Measurements from ENCODE around the gene SDR42E2. TPM values are rescaled to one million over a fixed set of nuclear protein-coding genes. Genes with fewer than 3 reads are reported as not detected.

The SDR42E2 gene
- total and polyA plus RNA-seq, 2 donors (not counting 1 experiment from before 2014, with no cell fraction given) = under 0.01 TPM; not detected in 1

DNA sequence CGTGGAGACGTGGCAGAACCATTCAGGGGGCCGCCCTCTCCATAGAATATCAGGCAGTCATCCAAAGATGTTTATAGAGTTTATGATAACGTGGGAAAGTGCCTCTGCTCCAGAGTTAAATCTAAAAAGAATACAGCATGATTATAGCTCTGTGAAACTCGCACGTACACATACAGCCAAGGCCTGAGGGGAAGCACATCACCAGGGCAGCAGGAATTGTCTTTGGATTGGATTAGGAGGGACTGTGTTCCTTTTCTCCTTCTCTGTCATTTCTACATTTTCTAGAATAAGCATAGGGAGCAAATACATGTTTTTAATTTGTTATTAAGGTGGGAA lies 70.7 kb downstream of the SDR42E2 start:
- H3K27ac ChIP-seq (ENCODE audit: insufficient read depth, low read length) = no peak overlapping the region
- H4K20me1 ChIP-seq (ENCODE audit: control insufficient read depth, extremely low read depth, insufficient read depth, low read length) = no peaks in the 10 kb centered on the region
- H3K27me3 ChIP-seq (ENCODE audit: control insufficient read depth, insufficient read depth, low read length) = no peaks in the 10 kb centered on the region
- DNase-seq (ENCODE audit: low read depth in 2 of 2) = no peak
- no peak overlapping the region for H2AFZ ChIP-seq (ENCODE audit: low read length)
- H3K9me3 ChIP-seq (ENCODE audit: control insufficient read depth, insufficient read depth, low read depth, low read length) = no peaks in the 10 kb centered on the region
- peaks cover 2% of the 10 kb centered on the region for H3K36me3 ChIP-seq (ENCODE audit: control insufficient read depth, insufficient read depth, low read length)
- H3K4me1 ChIP-seq (ENCODE audit: control insufficient read depth, extremely low read depth, insufficient read depth, low read length) = no peaks in the 10 kb centered on the region
- H3K9ac ChIP-seq (ENCODE audit: insufficient read depth, low read length) = no peak overlapping the region
- no peak overlapping the region for H3K4me2 ChIP-seq (ENCODE audit: extremely low read depth, insufficient read depth, low read length)
- H3K79me2 ChIP-seq (ENCODE audit: control insufficient read depth, insufficient read depth, low read length) = no peaks in the 10 kb centered on the region
- TF ChIP-seq, protein P1, sequence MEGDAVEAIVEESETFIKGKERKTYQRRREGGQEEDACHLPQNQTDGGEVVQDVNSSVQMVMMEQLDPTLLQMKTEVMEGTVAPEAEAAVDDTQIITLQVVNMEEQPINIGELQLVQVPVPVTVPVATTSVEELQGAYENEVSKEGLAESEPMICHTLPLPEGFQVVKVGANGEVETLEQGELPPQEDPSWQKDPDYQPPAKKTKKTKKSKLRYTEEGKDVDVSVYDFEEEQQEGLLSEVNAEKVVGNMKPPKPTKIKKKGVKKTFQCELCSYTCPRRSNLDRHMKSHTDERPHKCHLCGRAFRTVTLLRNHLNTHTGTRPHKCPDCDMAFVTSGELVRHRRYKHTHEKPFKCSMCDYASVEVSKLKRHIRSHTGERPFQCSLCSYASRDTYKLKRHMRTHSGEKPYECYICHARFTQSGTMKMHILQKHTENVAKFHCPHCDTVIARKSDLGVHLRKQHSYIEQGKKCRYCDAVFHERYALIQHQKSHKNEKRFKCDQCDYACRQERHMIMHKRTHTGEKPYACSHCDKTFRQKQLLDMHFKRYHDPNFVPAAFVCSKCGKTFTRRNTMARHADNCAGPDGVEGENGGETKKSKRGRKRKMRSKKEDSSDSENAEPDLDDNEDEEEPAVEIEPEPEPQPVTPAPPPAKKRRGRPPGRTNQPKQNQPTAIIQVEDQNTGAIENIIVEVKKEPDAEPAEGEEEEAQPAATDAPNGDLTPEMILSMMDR (conservative IDR thresholded peaks at IDR 0.05 in 1 of 2, IDR thresholded peaks at IDR 0.05 in 1 of 2; ENCODE audit: low read depth in 1 of 2, low read length in 2 of 2) = no peak
- TF ChIP-seq EZH2 (IDR thresholded peaks at IDR 0.05; ENCODE audit: low read length, missing control alignments) = no peak
- no peak overlapping the region for H3K4me3 ChIP-seq (replicated peaks in 1 of 4; ENCODE audit: control extremely low read depth in 1 of 4, insufficient read depth in 1 of 4, low read depth in 3 of 4, low read length in 4 of 4)

GRCh38 chr16:22235839-22236745 lies 73.8 kb downstream of the SDR42E2 start:
- H3K4me2 ChIP-seq (ENCODE audit: extremely low read depth, insufficient read depth, low read length) = no peak overlapping the region
- no peak overlapping the region for H3K9ac ChIP-seq (ENCODE audit: insufficient read depth, low read length)
- peaks cover 2% of the 10 kb centered on the region for H3K36me3 ChIP-seq (ENCODE audit: control insufficient read depth, insufficient read depth, low read length)
- TF ChIP-seq, protein P1 (conservative IDR thresholded peaks at IDR 0.05 in 1 of 2, IDR thresholded peaks at IDR 0.05 in 1 of 2; ENCODE audit: low read depth in 1 of 2, low read length in 2 of 2) = no peak
- TF ChIP-seq EZH2 (IDR thresholded peaks at IDR 0.05; ENCODE audit: low read length, missing control alignments) = no peak
- no peak overlapping the region for H3K4me3 ChIP-seq (replicated peaks in 1 of 4; ENCODE audit: control extremely low read depth in 1 of 4, insufficient read depth in 1 of 4, low read depth in 3 of 4, low read length in 4 of 4)
- peak in 1 of 2 donors; percentile 36 for DNase-seq (ENCODE audit: low read depth in 2 of 2)
- no peak overlapping the region for H2AFZ ChIP-seq (ENCODE audit: low read length)
- no peaks in the 10 kb centered on the region for H4K20me1 ChIP-seq (ENCODE audit: control insufficient read depth, extremely low read depth, insufficient read depth, low read length)
- no peaks in the 10 kb centered on the region for H3K9me3 ChIP-seq (ENCODE audit: control insufficient read depth, insufficient read depth, low read depth, low read length)
- H3K27me3 ChIP-seq (ENCODE audit: control insufficient read depth, insufficient read depth, low read length) = no peaks in the 10 kb centered on the region
- no peaks in the 10 kb centered on the region for H3K4me1 ChIP-seq (ENCODE audit: control insufficient read depth, extremely low read depth, insufficient read depth, low read length)
- H3K27ac ChIP-seq (ENCODE audit: insufficient read depth, low read length) = no peak overlapping the region
- no peaks in the 10 kb centered on the region for H3K79me2 ChIP-seq (ENCODE audit: control insufficient read depth, insufficient read depth, low read length)

- no peak for TF ChIP-seq EZH2 (IDR thresholded peaks at IDR 0.05; ENCODE audit: low read length, missing control alignments)
- TF ChIP-seq, protein P1 (conservative IDR thresholded peaks at IDR 0.05 in 1 of 2, IDR thresholded peaks at IDR 0.05 in 1 of 2; ENCODE audit: low read depth in 1 of 2, low read length in 2 of 2) = no peak
- no peaks in the 10 kb centered on the region for H4K20me1 ChIP-seq (ENCODE audit: control insufficient read depth, extremely low read depth, insufficient read depth, low read length)
- DNase-seq (ENCODE audit: low read depth in 2 of 2) = no peak
Observed at GRCh38 chr16:22239131-22239805, 77.0 kb downstream of the SDR42E2 start.

More at GRCh38 chr16:22239131-22239805, 77.0 kb downstream of the SDR42E2 start:
- no peaks in the 10 kb centered on the region for H3K27me3 ChIP-seq (ENCODE audit: control insufficient read depth, insufficient read depth, low read length)
- H2AFZ ChIP-seq (ENCODE audit: low read length) = no peak overlapping the region
- no peaks in the 10 kb centered on the region for H3K4me1 ChIP-seq (ENCODE audit: control insufficient read depth, extremely low read depth, insufficient read depth, low read length)
- no peak overlapping the region for H3K4me2 ChIP-seq (ENCODE audit: extremely low read depth, insufficient read depth, low read length)
- H3K36me3 ChIP-seq (ENCODE audit: control insufficient read depth, insufficient read depth, low read length) = no peaks in the 10 kb centered on the region
- no peak overlapping the region for H3K9ac ChIP-seq (ENCODE audit: insufficient read depth, low read length)
- no peak overlapping the region for H3K27ac ChIP-seq (ENCODE audit: insufficient read depth, low read length)
- H3K79me2 ChIP-seq (ENCODE audit: control insufficient read depth, insufficient read depth, low read length) = no peaks in the 10 kb centered on the region
- H3K4me3 ChIP-seq (replicated peaks in 1 of 4; ENCODE audit: control extremely low read depth in 1 of 4, insufficient read depth in 1 of 4, low read depth in 3 of 4, low read length in 4 of 4) = no peak overlapping the region
- H3K9me3 ChIP-seq (ENCODE audit: control insufficient read depth, insufficient read depth, low read depth, low read length) = no peaks in the 10 kb centered on the region

Data from fibroblast of lung (primary cell).